Measurements from ENCODE around the gene PRAC1. TPM values are rescaled to one million over a fixed set of nuclear protein-coding genes. Genes with fewer than 3 reads are reported as not detected.

The PRAC1 gene
- total RNA-seq, 4 donors from 2014 or later: not detected

DNA sequence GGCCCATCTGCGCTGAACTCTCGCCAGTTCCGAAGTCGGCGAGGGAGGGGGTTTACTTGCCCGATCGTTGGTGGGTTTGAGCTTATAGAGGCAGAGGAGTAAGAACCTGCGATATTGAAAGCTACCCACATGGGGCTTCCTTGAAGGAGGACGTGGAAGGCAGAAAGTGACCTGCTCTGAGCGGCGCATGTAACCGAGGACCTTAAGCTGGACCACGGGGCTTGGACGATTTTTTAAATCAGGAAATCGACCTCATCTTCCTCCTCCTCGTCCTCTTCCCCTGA lies 2.6 kb upstream of the PRAC1 start:
- no peaks in the 10 kb centered on the region for H3K9me3 ChIP-seq
- no peaks in the 10 kb centered on the region for H3K36me3 ChIP-seq
- peaks cover 40% of the 10 kb centered on the region for H3K4me1 ChIP-seq
- H3K27me3 ChIP-seq: peaks cover 100% of the 10 kb centered on the region
- WGBS: 5% methylated on average over 16 of the region's 16 CpGs
- TF ChIP-seq, protein P1, sequence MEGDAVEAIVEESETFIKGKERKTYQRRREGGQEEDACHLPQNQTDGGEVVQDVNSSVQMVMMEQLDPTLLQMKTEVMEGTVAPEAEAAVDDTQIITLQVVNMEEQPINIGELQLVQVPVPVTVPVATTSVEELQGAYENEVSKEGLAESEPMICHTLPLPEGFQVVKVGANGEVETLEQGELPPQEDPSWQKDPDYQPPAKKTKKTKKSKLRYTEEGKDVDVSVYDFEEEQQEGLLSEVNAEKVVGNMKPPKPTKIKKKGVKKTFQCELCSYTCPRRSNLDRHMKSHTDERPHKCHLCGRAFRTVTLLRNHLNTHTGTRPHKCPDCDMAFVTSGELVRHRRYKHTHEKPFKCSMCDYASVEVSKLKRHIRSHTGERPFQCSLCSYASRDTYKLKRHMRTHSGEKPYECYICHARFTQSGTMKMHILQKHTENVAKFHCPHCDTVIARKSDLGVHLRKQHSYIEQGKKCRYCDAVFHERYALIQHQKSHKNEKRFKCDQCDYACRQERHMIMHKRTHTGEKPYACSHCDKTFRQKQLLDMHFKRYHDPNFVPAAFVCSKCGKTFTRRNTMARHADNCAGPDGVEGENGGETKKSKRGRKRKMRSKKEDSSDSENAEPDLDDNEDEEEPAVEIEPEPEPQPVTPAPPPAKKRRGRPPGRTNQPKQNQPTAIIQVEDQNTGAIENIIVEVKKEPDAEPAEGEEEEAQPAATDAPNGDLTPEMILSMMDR (IDR thresholded peaks at IDR 0.05): no peak
- TF ChIP-seq POLR2A (IDR thresholded peaks at IDR 0.05) (no peak), POLR2AphosphoS5 (IDR thresholded peaks at IDR 0.05) (no peak), EP300 (IDR thresholded peaks at IDR 0.05) (no peak)
- H3K4me3 ChIP-seq: no peak overlapping the region
- no peak overlapping the region for H3K27ac ChIP-seq
- no peak for DNase-seq (ENCODE audit: low spot score in 2 of 2)

DNA sequence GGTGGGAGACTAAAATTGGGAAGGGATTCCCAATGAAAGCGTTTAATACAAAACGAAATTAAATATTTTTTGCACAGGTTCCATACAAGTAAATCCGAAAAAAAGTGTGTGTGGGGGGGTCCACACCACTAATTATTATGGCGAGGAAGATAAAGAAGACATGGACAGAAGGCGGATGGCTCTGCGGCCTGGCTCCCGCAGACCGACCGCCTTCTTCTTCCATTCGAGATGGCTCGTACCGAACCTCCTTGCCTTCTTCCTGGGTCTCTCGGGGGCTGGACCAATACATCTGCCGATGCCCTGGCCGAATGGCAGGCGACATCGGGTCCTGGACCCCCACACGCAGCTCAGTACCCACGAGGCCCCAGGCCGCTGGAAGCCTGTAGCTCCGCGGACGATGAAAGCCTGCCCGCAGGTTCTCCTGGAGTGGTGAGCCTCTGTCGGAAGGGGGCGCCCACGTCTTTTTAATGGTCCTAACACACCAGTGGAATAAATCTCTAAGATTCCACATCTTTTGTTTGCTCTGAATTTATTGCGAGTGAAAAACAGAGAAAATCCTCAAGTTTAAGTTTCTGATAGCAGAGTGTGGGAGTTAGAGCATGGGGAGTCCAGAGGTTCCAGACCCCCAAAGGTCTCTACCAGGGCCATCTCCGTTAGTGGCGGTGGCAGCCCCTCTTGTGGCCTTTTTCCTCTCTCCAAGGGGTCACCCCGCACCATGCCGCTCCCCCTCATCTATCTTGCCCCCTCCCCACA lies 2.1 kb upstream of the PRAC1 start:
- Histone ChIP-seq H3K4me3 (peak overlapping the region; percentile 2), H3K9me3 (no peaks in the 10 kb centered on the region), H3K4me1 (peaks cover 43% of the 10 kb centered on the region), H3K27me3 (peaks cover 100% of the 10 kb centered on the region), H3K27ac (no peak overlapping the region), H3K36me3 (no peaks in the 10 kb centered on the region)
- peak; percentile 88 to 94 for DNase-seq (ENCODE audit: low spot score in 2 of 2)
- 9% methylated on average over 32 of the region's 32 CpGs for WGBS
- TF ChIP-seq POLR2A (IDR thresholded peaks at IDR 0.05): no peak
- TF ChIP-seq, protein P1 (IDR thresholded peaks at IDR 0.05): peak; percentile 51 to 63

DNA sequence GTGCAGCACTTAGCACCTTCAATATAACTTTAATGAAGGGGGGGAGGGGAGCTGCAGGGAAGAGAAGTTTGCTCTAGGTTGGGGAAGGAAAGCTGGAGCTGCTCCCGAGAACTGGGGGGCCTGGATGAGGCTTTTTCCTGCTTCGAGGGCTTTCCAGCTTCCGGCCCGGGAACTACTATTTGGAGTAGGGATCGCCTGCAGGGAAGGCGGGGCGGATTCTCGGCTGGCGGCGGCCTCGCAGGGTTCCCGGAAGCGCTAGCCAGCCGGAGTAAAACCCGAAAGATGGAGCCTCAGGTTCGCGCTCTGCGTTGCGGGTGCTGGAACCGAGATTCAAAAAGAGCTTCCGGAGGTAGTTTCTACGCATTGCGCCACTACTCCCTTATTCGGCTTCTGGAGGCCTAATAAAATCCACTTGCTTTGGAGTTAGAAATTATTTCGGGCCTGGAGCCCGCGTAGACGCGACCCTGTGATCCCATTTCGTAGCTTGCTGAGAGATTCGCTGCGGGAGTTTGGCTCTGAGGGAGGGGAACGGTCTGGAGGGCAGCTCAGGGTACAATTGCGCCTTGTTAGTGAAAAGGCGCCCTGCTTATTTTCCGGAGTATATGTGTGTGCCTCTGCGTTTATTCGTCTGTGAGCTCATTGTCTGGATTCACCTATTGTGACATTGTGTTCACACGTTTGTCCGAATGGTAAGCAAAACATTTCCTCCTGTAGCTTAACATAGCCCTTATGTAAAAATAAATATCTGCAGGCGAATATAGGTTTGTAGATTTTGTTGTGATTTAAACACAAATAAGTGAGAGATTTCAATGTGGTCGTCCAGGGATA lies 1.3 kb upstream of the PRAC1 start:
- Histone ChIP-seq H3K4me3 (peak overlapping the region; percentile 22), H3K4me1 (peaks cover 43% of the 10 kb centered on the region), H3K36me3 (no peaks in the 10 kb centered on the region), H3K9me3 (no peaks in the 10 kb centered on the region), H3K27me3 (peaks cover 100% of the 10 kb centered on the region), H3K27ac (no peak overlapping the region)
- TF ChIP-seq, protein P1 (IDR thresholded peaks at IDR 0.05): no peak
- TF ChIP-seq POLR2A (IDR thresholded peaks at IDR 0.05) (no peak), POLR2AphosphoS5 (IDR thresholded peaks at IDR 0.05) (no peak), EP300 (IDR thresholded peaks at IDR 0.05) (no peak)
- no peak for DNase-seq (ENCODE audit: low spot score in 2 of 2)
- 16% methylated on average over 36 of the region's 42 CpGs for WGBS

DNA sequence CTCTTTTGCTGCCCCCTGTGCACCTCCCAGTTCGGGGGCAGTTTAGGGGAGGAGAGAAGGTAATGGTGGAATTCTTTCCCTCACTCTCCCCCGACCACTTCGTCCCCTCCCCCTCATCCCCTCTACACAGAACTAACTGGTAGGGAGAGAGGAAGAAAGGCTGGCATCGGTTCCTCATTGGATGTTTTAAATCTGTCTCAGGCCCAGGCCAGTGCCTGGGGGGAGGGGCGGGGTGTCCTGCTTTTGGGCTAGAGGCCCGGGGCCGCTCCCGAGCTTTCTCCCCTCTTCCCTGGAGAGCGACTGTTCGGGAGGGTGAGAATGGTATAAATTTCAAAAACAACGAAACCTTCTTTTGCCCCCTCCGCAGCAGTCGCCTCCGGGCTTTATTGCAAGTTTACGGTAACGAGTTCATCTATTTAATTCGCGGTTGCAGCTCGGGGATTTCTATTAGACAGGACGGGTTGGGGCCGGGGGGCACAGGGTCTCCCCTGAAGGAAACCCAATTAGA lies 651 bp upstream of the PRAC1 start, which contains the start of gene PRAC2:
Gene PRAC2 (plus strand): TSS at position 271 of the 508 bp plus-strand sequence. CDS start 1,226 bp downstream, outside the sequence.
- no peak within 1 kb of the TSS for H3K27ac ChIP-seq

More for the DNA sequence above, 651 bp upstream of the PRAC1 start, which contains the start of gene PRAC2:
- Histone ChIP-seq H3K9me3 (no peaks in the 10 kb centered on the region), H3K27me3 (peaks cover 100% of the 10 kb centered on the region), H3K4me1 (peaks cover 40% of the 10 kb centered on the region), H3K4me3 (peak within 1 kb of the TSS; percentile 22), H3K36me3 (no peaks in the 10 kb centered on the region)
- WGBS: 10% methylated on average over 19 of the region's 21 CpGs
- TF ChIP-seq EP300 (IDR thresholded peaks at IDR 0.05) (no peak), POLR2AphosphoS5 (IDR thresholded peaks at IDR 0.05) (no peak), POLR2A (IDR thresholded peaks at IDR 0.05) (no peak)
- TF ChIP-seq, protein P1 (IDR thresholded peaks at IDR 0.05): no peak
- DNase-seq (ENCODE audit: low spot score in 2 of 2): no peak

Data from suprapubic skin (tissue), 4 donors.